GM12864 (cell line): Measurements from ENCODE around the gene BTBD9.

Source experiments
- DNase-seq: peaks from one replicate; pipeline ENCODE4 v3.0.0-alpha.2; 2011; ENCODE audit warnings: low read depth
- H3K4me3 ChIP-seq: 2 replicates; pipeline ENCODE4 v1.5.1; 2011; ENCODE audit warnings: mild to moderate bottlenecking, low read depth, low read length, control low read depth
- TF ChIP-seq, protein P1 (sequence below): IDR thresholded peaks from 2 replicates; pipeline ENCODE4 v1.5.1; 2011; ENCODE audit warnings: low read depth, mild to moderate bottlenecking, moderate library complexity, low read length, control low read depth, inconsistent platforms; ENCODE audit errors: missing control alignments

Gene BTBD9

DNA sequence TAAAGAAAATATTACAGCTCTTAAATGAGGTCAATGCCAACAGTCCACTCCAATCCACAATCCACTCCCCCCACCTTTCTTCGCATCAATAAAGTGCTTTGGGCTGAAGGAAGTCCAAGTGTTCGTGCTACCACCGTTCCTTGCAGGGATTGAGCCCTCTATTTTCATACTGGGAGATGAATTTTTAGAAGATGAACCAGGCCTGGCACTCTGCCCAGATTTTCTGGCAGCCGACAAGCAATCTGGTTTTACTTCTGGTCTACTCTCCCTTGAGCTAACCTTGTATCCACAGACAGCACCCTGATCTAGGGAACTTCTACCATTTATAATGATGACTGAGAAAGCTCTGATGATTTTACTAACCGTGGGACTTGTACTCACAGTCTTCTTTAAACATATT is 72.3 kb downstream of the BTBD9 start:
- TF ChIP-seq, protein P1, sequence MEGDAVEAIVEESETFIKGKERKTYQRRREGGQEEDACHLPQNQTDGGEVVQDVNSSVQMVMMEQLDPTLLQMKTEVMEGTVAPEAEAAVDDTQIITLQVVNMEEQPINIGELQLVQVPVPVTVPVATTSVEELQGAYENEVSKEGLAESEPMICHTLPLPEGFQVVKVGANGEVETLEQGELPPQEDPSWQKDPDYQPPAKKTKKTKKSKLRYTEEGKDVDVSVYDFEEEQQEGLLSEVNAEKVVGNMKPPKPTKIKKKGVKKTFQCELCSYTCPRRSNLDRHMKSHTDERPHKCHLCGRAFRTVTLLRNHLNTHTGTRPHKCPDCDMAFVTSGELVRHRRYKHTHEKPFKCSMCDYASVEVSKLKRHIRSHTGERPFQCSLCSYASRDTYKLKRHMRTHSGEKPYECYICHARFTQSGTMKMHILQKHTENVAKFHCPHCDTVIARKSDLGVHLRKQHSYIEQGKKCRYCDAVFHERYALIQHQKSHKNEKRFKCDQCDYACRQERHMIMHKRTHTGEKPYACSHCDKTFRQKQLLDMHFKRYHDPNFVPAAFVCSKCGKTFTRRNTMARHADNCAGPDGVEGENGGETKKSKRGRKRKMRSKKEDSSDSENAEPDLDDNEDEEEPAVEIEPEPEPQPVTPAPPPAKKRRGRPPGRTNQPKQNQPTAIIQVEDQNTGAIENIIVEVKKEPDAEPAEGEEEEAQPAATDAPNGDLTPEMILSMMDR = no peak
- no peak overlapping the region for H3K4me3 ChIP-seq
- DNase-seq = no peak

DNA sequence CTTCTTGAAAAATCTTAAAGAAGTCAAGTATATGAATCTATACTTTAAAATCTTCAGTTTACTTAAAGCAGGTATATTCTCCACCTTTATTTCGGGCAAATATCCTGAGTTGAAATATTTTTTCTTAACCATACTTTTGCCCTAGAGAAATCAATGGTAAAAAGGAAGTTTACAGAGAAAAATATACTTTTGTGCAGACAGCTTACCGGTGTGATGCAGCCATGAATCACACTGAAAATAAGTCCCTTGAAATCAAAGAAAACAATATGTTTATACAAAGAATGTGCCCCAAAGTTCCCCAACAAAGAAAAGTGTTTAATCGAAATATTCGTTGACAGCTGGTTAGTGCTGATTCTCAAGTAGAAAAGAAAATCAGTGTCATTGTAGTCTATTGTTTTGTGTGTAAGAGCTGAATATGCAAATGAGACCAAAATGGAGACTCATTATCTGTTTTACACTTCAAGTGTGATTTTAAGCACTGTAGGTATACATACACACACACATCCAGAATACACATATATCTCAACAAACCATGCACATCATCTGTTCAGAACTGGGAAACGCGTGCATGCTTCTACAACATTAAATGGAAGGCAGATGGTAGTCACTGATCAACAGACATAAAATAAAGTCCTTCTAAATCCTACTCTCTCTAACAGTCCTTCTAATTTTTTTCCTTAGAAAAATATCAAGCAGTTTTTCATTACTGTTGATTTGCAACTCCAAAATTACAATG is 73.3 kb downstream of the BTBD9 start:
- TF ChIP-seq, protein P1 = no peak
- DNase-seq = no peak
- H3K4me3 ChIP-seq = no peak overlapping the region

DNA sequence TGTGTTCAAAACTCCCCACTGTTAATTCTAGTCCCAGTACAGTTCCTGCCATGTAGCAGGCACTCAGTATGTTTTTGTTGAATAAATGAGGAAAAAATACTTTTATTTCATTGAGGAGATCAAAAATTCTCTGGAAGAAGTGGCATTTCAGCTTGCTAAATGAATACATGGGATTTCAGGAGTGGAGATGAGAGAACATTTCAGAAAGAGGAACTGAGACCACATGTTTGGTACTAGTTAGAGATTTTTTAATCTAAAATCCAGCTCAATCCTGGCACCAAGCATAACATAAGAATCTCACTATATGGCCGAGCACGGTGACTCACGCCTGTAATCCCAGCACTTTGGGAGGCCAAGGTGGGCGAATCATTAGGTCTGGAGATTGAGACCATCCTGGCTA is 75.4 kb downstream of the BTBD9 start:
- TF ChIP-seq, protein P1 = no peak
- H3K4me3 ChIP-seq = no peak overlapping the region
- DNase-seq = no peak

DNA sequence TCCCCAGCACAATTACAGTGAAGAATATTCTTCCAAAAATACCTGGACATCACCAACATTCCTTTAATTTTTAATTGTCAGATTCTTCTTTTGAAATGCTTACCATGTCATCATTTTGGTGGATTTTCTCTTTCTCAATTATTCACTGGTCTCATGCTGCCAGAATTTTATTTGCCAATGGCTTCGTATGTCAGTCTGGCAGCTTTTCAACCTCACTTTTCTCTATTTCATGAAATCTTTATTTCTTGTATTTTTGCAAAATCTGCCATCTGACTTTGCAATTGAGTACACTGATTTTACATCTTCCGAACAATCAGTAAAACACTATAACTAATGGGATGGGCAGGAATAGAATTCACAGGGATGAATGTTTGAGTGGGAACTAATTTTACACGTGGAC is 84.1 kb downstream of the BTBD9 start:
- no peak for DNase-seq
- TF ChIP-seq, protein P1 = no peak

DNA sequence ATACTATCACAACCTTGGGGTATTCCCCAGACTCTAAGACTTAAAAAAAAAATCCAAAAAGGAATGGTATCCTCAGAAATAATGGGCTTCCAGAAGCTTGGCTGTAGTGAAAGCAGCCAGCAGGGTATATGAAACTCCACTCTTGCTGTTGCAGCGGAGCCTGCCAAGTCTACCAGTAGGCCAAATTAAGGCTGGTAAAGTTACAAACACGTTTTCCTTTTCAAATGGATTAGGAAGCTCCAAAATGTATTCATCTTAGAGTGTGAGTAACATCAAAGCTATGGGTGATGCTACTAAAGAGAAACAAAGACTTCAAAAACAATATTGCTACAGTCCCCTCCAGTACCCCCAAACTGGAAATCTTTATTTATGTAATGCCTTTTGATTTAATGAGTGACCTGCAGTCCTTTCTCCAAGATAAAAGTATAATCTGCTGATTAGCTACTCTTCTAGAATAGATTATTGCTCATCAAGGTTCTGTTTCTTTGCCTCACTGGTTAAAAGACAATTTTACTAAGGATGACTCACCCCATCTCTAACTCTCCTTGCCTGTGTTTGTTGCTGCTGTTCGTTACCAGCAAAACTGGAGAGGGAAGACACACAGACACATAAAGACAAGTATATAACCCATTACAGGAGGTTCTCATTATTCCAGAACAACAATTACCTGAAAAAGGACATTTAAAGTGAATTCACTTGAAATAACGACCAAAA is 84.9 kb downstream of the BTBD9 start:
- H3K4me3 ChIP-seq = no peak overlapping the region
- TF ChIP-seq, protein P1 = no peak
- DNase-seq = no peak

More for the DNA sequence above, 84.1 kb downstream of the BTBD9 start:
- H3K4me3 ChIP-seq = no peak overlapping the region

DNA sequence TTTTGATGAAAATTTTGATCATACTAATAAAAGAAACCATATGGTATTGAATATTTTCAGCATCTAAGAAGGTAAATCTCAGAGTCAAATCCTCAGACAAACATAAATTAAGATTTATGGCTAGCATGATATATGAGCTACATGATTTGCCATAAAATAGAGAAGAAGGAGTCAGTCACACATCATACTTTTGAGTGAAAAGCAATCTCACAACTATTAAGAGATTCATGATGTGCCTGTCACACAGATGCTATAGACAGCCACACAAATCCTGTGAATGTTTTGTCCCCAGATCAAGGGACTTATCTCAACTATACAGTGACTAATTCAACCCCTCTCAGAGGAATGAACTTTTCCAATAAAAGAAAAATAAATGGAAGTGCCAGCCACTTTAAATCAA is 85.7 kb downstream of the BTBD9 start:
- TF ChIP-seq, protein P1 = no peak
- H3K4me3 ChIP-seq = no peak overlapping the region
- DNase-seq = no peak

DNA sequence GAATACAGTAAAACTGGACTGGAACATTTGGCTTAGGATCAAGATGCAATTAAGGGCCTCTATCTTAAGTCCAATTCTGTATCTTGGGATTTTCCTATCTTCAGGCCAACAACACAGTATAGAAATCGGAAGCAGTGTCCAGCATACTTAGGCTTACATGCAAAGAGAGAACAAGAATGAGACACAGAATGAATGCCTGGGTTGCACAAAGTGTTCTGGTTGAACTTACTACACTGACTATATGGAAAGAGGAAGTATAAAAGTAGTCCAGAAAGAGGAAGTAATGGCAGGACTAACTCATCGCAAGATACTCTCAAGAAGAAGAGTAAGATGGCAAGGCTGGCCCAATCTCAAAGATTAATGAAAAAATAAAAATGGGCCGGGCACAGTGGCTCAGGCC is 87.6 kb downstream of the BTBD9 start:
- DNase-seq = peak; percentile 65
- TF ChIP-seq, protein P1 = no peak
- no peak overlapping the region for H3K4me3 ChIP-seq
